WTC11 (cell line): ENCODE results near the gene KLHL25. TPM values are rescaled to one million over a fixed set of nuclear protein-coding genes. Genes with fewer than 3 reads are reported as not detected.

Experiments
- ATAC-seq: fragments of 200-7000 bp; cut with Tn5 transposase; 2 replicates; pipeline ENCODE4 v1.10.0; 2021; ENCODE audit warnings: mild to moderate bottlenecking, moderate library complexity
- CTCF ChIA-PET: fragments of 300-600 bp; sonication (Branson Sonifier 250); formaldehyde crosslinking; loops from one replicate; lab custom pipeline; 2021; ENCODE audit warnings: antibody characterized with exemption; lab: Charles Lee
- POLR2A ChIA-PET: fragments of 350-600 bp; sonication (Branson Sonifier 250); formaldehyde crosslinking; loops from one replicate; lab custom pipeline; 2021; ENCODE audit warnings: antibody characterized with exemption; lab: Charles Lee
- DNase-seq: peaks from one replicate; pipeline ENCODE4 v3.0.0; 2021; ENCODE audit warnings: low spot score
- H3K27ac Mint-ChIP-seq: 2 replicates; pipeline ENCODE4 v1.8.0; 2021; ENCODE audit warnings: mixed read lengths
- H3K27me3 Mint-ChIP-seq: 2 replicates; pipeline ENCODE4 v1.8.0; 2021; ENCODE audit warnings: low read depth, mild to moderate bottlenecking, moderate library complexity, mixed read lengths
- H3K36me3 Mint-ChIP-seq: 2 replicates; pipeline ENCODE4 v1.8.0; 2021; ENCODE audit warnings: mixed read lengths
- H3K4me1 Mint-ChIP-seq: 2 replicates; pipeline ENCODE4 v1.8.0; 2022; ENCODE audit warnings: mixed read lengths
- H3K4me3 Mint-ChIP-seq: 2 replicates; pipeline ENCODE4 v1.8.0; 2021; ENCODE audit warnings: mild to moderate bottlenecking, moderate library complexity, mixed read lengths
- H3K9me3 Mint-ChIP-seq: 2 replicates; pipeline ENCODE4 v1.8.0; 2021; ENCODE audit warnings: mixed read lengths
- IRF2 ChIP-seq: sonication (generic); formaldehyde crosslinking; IDR thresholded peaks from 2 replicates; pipeline ENCODE4 v1.8.0; 2022; ENCODE audit warnings: low read depth, missing genetic modification reagents, borderline replicate concordance
- MYBL2 ChIP-seq: sonication (generic); formaldehyde crosslinking; IDR thresholded peaks from 2 replicates; pipeline ENCODE4 v1.8.1; 2023; ENCODE audit warnings: mild to moderate bottlenecking, moderate library complexity, missing genetic modification reagents
- NFATC4 ChIP-seq: fragments of 250-450 bp; sonication (Bioruptor Pico); IDR thresholded peaks from 2 replicates; pipeline ENCODE4 v1.9.0; 2021; ENCODE audit warnings: mild to moderate bottlenecking
- NR3C1 ChIP-seq: sonication (generic); formaldehyde crosslinking; conservative IDR thresholded peaks from 2 replicates; pipeline ENCODE4 v1.8.1; 2023; ENCODE audit warnings: low read depth, mild to moderate bottlenecking, missing genetic modification reagents
- OVOL2 ChIP-seq: fragments of 250-450 bp; sonication (Bioruptor Pico); IDR thresholded peaks from 2 replicates; pipeline ENCODE4 v1.9.0; 2021; ENCODE audit warnings: mild to moderate bottlenecking, borderline replicate concordance
- SOX15 ChIP-seq: fragments of 250-450 bp; sonication (Bioruptor Pico); IDR thresholded peaks from 2 replicates; pipeline ENCODE4 v1.9.0; 2021; ENCODE audit warnings: mild to moderate bottlenecking
- TCF7 ChIP-seq: sonication (generic); formaldehyde crosslinking; IDR thresholded peaks from 2 replicates; pipeline ENCODE4 v1.8.0; 2022; ENCODE audit warnings: mild to moderate bottlenecking, low read depth, missing genetic modification reagents, moderate library complexity
- ZBTB21 ChIP-seq: sonication (generic); formaldehyde crosslinking; IDR thresholded peaks from 2 replicates; pipeline ENCODE4 v1.8.1; 2023; ENCODE audit warnings: mild to moderate bottlenecking, missing genetic modification reagents, borderline replicate concordance
- ZNF121 ChIP-seq: sonication (generic); formaldehyde crosslinking; IDR thresholded peaks from 2 replicates; pipeline ENCODE4 v1.8.0; 2023; ENCODE audit warnings: missing genetic modification reagents
- ZNF219 ChIP-seq: sonication (generic); formaldehyde crosslinking; IDR thresholded peaks from 2 replicates; pipeline ENCODE4 v1.8.0; 2023; ENCODE audit warnings: missing genetic modification reagents, mild to moderate bottlenecking, borderline replicate concordance
- ZNF263 ChIP-seq: sonication (generic); formaldehyde crosslinking; IDR thresholded peaks from 2 replicates; pipeline ENCODE4 v1.8.1; 2022; ENCODE audit warnings: low read depth, mild to moderate bottlenecking, moderate library complexity, missing genetic modification reagents
- ZNF671 ChIP-seq: fragments of 250-450 bp; sonication (Bioruptor Pico); IDR thresholded peaks from 2 replicates; pipeline ENCODE4 v1.8.0; 2021; ENCODE audit warnings: mild to moderate bottlenecking
- total RNA-seq: library from RNA; stranded (reverse); gene quantifications from 3 replicates; pipeline ENCODE4 v1.2.3, GENCODE V29; 2021
- TF ChIP-seq, protein P1 (sequence below): sonication (generic); formaldehyde crosslinking; IDR thresholded peaks from 2 replicates; pipeline ENCODE4 v1.8.0; 2022; ENCODE audit warnings: mild to moderate bottlenecking, missing genetic modification reagents
- TF ChIP-seq, protein P2 (sequence below): fragments of 250-450 bp; sonication (Bioruptor Pico); IDR thresholded peaks from 2 replicates; pipeline ENCODE4 v1.9.0; 2021; ENCODE audit warnings: moderate library complexity, mild to moderate bottlenecking, inconsistent platforms, borderline replicate concordance
- TF ChIP-seq, protein P3 (sequence below): sonication (generic); formaldehyde crosslinking; IDR thresholded peaks from 2 replicates; pipeline ENCODE4 v1.8.0; 2023; ENCODE audit warnings: mild to moderate bottlenecking, missing genetic modification reagents
- TF ChIP-seq, protein P4 (sequence below): sonication (generic); formaldehyde crosslinking; IDR thresholded peaks from 2 replicates; pipeline ENCODE4 v1.8.1; 2023; ENCODE audit warnings: mild to moderate bottlenecking, missing genetic modification reagents
- TF ChIP-seq, protein P5 (sequence below): sonication (generic); formaldehyde crosslinking; IDR thresholded peaks from 2 replicates; pipeline ENCODE4 v1.8.1; 2022; ENCODE audit warnings: mild to moderate bottlenecking, missing genetic modification reagents, moderate library complexity, borderline replicate concordance
- TF ChIP-seq, protein P6 (sequence below): sonication (generic); formaldehyde crosslinking; conservative IDR thresholded peaks from 2 replicates; pipeline ENCODE4 v1.8.1; 2023; ENCODE audit warnings: mild to moderate bottlenecking, low read depth, missing genetic modification reagents, moderate library complexity
- TF ChIP-seq, protein P7 (sequence below): sonication (generic); formaldehyde crosslinking; conservative IDR thresholded peaks from 2 replicates; pipeline ENCODE4 v1.8.1; 2022; ENCODE audit warnings: mild to moderate bottlenecking, missing genetic modification reagents

The KLHL25 gene
- total RNA-seq, 1 experiment from 2014 or later = 14.1 TPM

DNA sequence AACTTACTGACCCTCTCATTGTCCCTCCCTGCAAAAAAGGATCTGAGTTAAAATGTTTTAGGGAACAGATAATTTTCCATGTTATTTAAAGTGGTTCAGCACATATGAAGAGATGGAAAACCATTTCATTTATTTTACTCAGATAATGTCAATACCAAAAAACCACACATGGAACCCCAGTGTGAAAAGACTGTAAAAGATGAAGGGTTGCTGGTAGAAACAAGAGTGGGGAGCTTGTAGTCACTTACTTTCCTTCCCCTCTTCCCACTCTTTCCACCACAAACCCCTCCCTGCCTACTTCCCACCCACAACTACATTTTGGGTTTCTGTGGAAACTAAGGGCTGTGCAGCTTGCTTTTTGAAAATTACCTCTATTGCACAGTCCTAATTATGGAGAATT is 18.5 kb upstream of the KLHL25 start:
- ChIA-PET POLR2A (no interaction called here), CTCF (no interaction called here)
- DNase-seq (no peak), ATAC-seq (no peak)
- TF ChIP-seq OVOL2 = no peak
- TF ChIP-seq ZNF121 (CRISPR knock-in tag) = no peak
- TF ChIP-seq MYBL2 = no peak
- no peak for TF ChIP-seq TCF7
- no peak for TF ChIP-seq NR3C1 (CRISPR knock-in tag)
- TF ChIP-seq ZNF219 = no peak
- TF ChIP-seq, protein P1, sequence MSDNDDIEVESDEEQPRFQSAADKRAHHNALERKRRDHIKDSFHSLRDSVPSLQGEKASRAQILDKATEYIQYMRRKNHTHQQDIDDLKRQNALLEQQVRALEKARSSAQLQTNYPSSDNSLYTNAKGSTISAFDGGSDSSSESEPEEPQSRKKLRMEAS (CRISPR knock-in tag) = no peak
- TF ChIP-seq ZNF263 (CRISPR knock-in tag) = no peak
- no peak for TF ChIP-seq ZBTB21
- TF ChIP-seq, protein P2, sequence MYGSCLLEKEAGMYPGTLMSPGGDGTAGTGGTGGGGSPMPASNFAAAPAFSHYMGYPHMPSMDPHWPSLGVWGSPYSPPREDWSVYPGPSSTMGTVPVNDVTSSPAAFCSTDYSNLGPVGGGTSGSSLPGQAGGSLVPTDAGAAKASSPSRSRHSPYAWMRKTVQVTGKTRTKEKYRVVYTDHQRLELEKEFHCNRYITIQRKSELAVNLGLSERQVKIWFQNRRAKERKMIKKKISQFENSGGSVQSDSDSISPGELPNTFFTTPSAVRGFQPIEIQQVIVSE (CRISPR knock-in tag) = no peak
- no peak for TF ChIP-seq IRF2 (CRISPR knock-in tag)
- no peak for TF ChIP-seq SOX15
- TF ChIP-seq, protein P3, sequence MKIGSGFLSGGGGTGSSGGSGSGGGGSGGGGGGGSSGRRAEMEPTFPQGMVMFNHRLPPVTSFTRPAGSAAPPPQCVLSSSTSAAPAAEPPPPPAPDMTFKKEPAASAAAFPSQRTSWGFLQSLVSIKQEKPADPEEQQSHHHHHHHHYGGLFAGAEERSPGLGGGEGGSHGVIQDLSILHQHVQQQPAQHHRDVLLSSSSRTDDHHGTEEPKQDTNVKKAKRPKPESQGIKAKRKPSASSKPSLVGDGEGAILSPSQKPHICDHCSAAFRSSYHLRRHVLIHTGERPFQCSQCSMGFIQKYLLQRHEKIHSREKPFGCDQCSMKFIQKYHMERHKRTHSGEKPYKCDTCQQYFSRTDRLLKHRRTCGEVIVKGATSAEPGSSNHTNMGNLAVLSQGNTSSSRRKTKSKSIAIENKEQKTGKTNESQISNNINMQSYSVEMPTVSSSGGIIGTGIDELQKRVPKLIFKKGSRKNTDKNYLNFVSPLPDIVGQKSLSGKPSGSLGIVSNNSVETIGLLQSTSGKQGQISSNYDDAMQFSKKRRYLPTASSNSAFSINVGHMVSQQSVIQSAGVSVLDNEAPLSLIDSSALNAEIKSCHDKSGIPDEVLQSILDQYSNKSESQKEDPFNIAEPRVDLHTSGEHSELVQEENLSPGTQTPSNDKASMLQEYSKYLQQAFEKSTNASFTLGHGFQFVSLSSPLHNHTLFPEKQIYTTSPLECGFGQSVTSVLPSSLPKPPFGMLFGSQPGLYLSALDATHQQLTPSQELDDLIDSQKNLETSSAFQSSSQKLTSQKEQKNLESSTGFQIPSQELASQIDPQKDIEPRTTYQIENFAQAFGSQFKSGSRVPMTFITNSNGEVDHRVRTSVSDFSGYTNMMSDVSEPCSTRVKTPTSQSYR (CRISPR knock-in tag) = no peak
- TF ChIP-seq, protein P4, sequence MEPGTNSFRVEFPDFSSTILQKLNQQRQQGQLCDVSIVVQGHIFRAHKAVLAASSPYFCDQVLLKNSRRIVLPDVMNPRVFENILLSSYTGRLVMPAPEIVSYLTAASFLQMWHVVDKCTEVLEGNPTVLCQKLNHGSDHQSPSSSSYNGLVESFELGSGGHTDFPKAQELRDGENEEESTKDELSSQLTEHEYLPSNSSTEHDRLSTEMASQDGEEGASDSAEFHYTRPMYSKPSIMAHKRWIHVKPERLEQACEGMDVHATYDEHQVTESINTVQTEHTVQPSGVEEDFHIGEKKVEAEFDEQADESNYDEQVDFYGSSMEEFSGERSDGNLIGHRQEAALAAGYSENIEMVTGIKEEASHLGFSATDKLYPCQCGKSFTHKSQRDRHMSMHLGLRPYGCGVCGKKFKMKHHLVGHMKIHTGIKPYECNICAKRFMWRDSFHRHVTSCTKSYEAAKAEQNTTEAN (CRISPR knock-in tag) = no peak
- TF ChIP-seq, protein P5, sequence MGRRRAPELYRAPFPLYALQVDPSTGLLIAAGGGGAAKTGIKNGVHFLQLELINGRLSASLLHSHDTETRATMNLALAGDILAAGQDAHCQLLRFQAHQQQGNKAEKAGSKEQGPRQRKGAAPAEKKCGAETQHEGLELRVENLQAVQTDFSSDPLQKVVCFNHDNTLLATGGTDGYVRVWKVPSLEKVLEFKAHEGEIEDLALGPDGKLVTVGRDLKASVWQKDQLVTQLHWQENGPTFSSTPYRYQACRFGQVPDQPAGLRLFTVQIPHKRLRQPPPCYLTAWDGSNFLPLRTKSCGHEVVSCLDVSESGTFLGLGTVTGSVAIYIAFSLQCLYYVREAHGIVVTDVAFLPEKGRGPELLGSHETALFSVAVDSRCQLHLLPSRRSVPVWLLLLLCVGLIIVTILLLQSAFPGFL = no peak
- TF ChIP-seq, protein P6, sequence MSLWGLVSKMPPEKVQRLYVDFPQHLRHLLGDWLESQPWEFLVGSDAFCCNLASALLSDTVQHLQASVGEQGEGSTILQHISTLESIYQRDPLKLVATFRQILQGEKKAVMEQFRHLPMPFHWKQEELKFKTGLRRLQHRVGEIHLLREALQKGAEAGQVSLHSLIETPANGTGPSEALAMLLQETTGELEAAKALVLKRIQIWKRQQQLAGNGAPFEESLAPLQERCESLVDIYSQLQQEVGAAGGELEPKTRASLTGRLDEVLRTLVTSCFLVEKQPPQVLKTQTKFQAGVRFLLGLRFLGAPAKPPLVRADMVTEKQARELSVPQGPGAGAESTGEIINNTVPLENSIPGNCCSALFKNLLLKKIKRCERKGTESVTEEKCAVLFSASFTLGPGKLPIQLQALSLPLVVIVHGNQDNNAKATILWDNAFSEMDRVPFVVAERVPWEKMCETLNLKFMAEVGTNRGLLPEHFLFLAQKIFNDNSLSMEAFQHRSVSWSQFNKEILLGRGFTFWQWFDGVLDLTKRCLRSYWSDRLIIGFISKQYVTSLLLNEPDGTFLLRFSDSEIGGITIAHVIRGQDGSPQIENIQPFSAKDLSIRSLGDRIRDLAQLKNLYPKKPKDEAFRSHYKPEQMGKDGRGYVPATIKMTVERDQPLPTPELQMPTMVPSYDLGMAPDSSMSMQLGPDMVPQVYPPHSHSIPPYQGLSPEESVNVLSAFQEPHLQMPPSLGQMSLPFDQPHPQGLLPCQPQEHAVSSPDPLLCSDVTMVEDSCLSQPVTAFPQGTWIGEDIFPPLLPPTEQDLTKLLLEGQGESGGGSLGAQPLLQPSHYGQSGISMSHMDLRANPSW = no peak
- no peak for TF ChIP-seq ZNF671 (CRISPR knock-in tag)
- TF ChIP-seq, protein P7, sequence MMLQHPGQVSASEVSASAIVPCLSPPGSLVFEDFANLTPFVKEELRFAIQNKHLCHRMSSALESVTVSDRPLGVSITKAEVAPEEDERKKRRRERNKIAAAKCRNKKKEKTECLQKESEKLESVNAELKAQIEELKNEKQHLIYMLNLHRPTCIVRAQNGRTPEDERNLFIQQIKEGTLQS (CRISPR knock-in tag) = no peak
- TF ChIP-seq NFATC4 (CRISPR knock-in tag) = no peak
- H3K36me3 Mint-ChIP-seq = no peaks in the 10 kb centered on the region
- no peaks in the 10 kb centered on the region for H3K27me3 Mint-ChIP-seq
- H3K4me1 Mint-ChIP-seq = no peaks in the 10 kb centered on the region
- H3K27ac Mint-ChIP-seq = no peak overlapping the region
- H3K4me3 Mint-ChIP-seq = no peak overlapping the region
- peaks cover 2% of the 10 kb centered on the region; the same call in 1 of the 2 replicates for H3K9me3 Mint-ChIP-seq
